Right lobe of liver (tissue), 4 donors: ENCODE measurements around the gene MRPL58.

ENCODE experiments used
- CTCF ChIP-seq, 4 donors: fragments of 200-600 bp in 3 of 4; fragments of 450-650 bp in 1 of 4; IDR thresholded peaks; one replicate each; pipeline versions ENCODE4 v1.5.1 to v1.8.0; 2016 to 2022; ENCODE audit warnings: antibody characterized with exemption in 4 of 4, mild to moderate bottlenecking in 2 of 4
- POLR2A ChIP-seq: fragments of 450-650 bp; IDR thresholded peaks from one replicate; pipeline ENCODE4 v1.6.1; 2017; ENCODE audit warnings: antibody characterized with exemption, mild to moderate bottlenecking
- donor health status: DM: no; HTN: no; CAD: no.
- donor health status: DM: no; HTN: no; CAD: no.
- donor health status: DM: no; HTN: yes; CAD: no.

GRCh38 chr17:75041656-75042280, 29.3 kb downstream of the MRPL58 start:
- TF ChIP-seq CTCF (IDR thresholded peaks at IDR 0.05) (no peak), POLR2A (no peak)
